NCI-H2227 (cell line): Measurements from ENCODE around the gene CCR2.
"Not testable (repeated sequence)": the region's sequence is repeated elsewhere in the genome, so short reads cannot be mapped to it uniquely, and the experiment has no call there.

ENCODE experiments used
- DNase-seq: peaks from one replicate; lab custom pipeline; 2025; ENCODE audit not compliant: unreplicated experiment; lab: John Stamatoyannopoulos, UW

The CCR2 gene

GRCh38 chr3:46400846-46401245, 46.9 kb downstream of the CCR2 start:
- no peak for DNase-seq

GRCh38 chr3:46401579-46401978, 47.7 kb downstream of the CCR2 start:
- no peak for DNase-seq

GRCh38 chr3:46402902-46403301, 49.0 kb downstream of the CCR2 start:
- DNase-seq = not testable (repeated sequence)

GRCh38 chr3:46405301-46406019, 51.5 kb downstream of the CCR2 start:
- no peak for DNase-seq

- DNase-seq = no peak
Measured at GRCh38 chr3:46406443-46406787, 52.5 kb downstream of the CCR2 start.

- no peak for DNase-seq
Measured at GRCh38 chr3:46406788-46407611, 53.1 kb downstream of the CCR2 start, which contains the start of the genes CCR5AS and CCRL2. CCR5AS (minus strand) TSS chr3:46407066. CCRL2 (plus strand) TSS chr3:46407259; CDS start chr3:46408080, 821 bp downstream.

- no peak for DNase-seq
Measured at GRCh38 chr3:46407970-46408369, 54.1 kb downstream of the CCR2 start.

GRCh38 chr3:46408853-46409252, 54.9 kb downstream of the CCR2 start:
- DNase-seq = no peak

GRCh38 chr3:46409739-46410489, 56.0 kb downstream of the CCR2 start:
- DNase-seq = no peak
